GM13976 (cell line): ENCODE data around the gene RPA1.

ENCODE experiments used
- DNase-seq: peaks from one replicate; pipeline ENCODE4 v3.0.0; 2012; ENCODE audit warnings: low spot score
- in situ Hi-C: fragments of 300-500 bp; cut with MboI; formaldehyde crosslinking; loops from one replicate; pipeline ENCODE4 v1.12.0; 2022; ENCODE audit warnings: low sequenced_read_pairs, mixed read lengths, inconsistent platforms; ENCODE audit not compliant: unreplicated experiment
- TF ChIP-seq, protein P1 (sequence below): IDR thresholded peaks from 2 replicates; pipeline ENCODE4 v1.5.1; 2012; ENCODE audit warnings: borderline replicate concordance, mild to moderate bottlenecking; ENCODE audit not compliant: insufficient read depth; ENCODE audit errors: extremely low read depth, missing control alignments, control extremely low read depth

RPA1 gene

GRCh38 chr17:1829592-1830257, at the start of gene RPA1, which contains the start of gene SMYD4:
TSS of gene RPA1 (plus strand) at chr17:1830005. CDS start at chr17:1830094, 89 bp downstream.
TSS of gene SMYD4 (minus strand) at chr17:1829902. CDS start at chr17:1827994, 1,908 bp downstream.
- in situ Hi-C loops, result no loop called here
- DNase-seq, result peak; percentile 97
- TF ChIP-seq, protein P1, sequence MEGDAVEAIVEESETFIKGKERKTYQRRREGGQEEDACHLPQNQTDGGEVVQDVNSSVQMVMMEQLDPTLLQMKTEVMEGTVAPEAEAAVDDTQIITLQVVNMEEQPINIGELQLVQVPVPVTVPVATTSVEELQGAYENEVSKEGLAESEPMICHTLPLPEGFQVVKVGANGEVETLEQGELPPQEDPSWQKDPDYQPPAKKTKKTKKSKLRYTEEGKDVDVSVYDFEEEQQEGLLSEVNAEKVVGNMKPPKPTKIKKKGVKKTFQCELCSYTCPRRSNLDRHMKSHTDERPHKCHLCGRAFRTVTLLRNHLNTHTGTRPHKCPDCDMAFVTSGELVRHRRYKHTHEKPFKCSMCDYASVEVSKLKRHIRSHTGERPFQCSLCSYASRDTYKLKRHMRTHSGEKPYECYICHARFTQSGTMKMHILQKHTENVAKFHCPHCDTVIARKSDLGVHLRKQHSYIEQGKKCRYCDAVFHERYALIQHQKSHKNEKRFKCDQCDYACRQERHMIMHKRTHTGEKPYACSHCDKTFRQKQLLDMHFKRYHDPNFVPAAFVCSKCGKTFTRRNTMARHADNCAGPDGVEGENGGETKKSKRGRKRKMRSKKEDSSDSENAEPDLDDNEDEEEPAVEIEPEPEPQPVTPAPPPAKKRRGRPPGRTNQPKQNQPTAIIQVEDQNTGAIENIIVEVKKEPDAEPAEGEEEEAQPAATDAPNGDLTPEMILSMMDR, result no peak

DNA sequence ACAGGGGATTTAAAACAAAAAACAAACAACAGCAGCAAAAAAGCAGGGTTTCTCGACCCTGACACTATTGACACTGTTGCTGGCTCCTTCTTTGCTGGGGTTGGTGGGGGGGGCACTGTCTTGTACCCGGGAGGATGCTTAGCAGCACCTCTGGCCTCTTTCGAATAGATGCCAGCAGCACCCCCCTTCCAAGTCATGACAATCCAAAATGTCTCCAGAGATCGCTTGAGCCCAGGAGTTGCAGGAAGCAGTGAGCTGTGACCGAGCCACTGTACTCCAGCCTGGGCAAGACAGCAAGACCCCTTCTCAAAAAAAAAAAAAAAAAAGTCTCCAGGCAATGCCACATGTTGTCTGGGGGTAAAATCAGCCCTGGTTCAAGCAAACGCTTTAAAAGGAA, 47.6 kb upstream of the RPA1 start:
- in situ Hi-C loops, result no loop called here
- no peak for DNase-seq

DNA sequence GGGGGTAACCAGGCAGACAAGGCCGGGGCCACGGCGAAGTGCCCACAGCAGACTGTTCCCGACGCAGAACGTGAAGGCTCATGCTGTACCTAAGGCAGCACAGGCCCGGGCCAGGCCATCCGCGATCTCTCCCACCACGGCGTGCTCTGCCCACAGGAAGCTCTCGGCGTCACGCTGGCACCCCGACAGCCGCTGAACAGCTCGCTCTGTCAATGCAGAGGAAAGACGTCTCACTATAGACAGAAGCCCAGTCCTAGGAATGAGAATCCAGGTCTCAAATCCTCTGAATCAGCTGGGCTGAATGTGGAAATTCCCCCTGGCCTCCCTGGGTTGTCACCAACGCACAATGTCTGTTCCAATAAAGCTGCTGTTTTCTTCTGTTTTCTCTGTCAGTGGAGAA, 46.5 kb upstream of the RPA1 start:
- no peak for DNase-seq
- in situ Hi-C loops, result no loop called here
- TF ChIP-seq, protein P1, result no peak

More for the DNA sequence above, 47.6 kb upstream of the RPA1 start:
- TF ChIP-seq, protein P1, result no peak

DNA sequence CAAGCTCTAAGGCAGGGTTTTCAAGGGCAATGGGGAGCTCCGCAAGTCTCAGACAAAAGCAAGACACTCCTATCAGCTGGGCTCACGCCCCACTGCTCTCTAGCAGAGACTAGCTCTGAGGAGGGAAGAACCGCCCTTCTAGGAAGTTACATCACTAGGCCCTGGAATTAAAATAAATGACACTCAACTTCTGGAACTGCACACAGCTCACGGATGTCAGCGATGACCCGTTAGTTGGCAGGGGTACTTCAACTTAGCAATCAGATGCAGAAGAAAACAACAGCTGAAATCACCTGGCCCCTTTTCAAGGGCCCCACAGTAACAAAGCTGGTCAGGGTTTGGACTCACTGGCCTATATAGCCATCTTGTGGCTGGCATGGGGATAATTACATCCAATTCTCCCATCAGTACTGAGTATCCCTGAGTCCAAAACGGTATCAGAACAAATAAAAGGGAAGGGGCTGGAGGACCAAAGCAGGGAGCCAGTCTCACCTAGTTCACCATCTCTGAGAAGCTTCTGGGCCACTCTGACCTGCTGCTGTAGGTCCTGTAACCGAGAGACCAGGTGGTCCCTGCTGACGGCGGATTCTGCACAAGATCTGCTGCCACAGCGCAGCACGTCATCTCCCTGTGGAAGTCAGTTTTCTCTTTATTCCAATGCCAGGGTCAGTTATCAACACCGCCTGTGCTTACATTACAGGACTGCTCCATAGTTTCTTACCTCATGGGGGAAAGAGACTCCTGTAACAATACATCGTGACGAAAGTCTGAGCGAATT, 45.8 kb upstream of the RPA1 start:
- in situ Hi-C loops, result no loop called here
- TF ChIP-seq, protein P1, result no peak
- peak; percentile 62 for DNase-seq

- TF ChIP-seq, protein P1, result no peak
- in situ Hi-C loops, result no loop called here
- no peak for DNase-seq
Measured at GRCh38 chr17:1785930-1786329, 43.9 kb upstream of the RPA1 start.

- TF ChIP-seq, protein P1, result no peak
- in situ Hi-C loops, result no loop called here
- DNase-seq, result no peak
Measured at GRCh38 chr17:1786708-1787107, 43.1 kb upstream of the RPA1 start.
